ENCODE data around the gene RPL7L1.
"Not testable (repeated sequence)": the region's sequence is repeated elsewhere in the genome, so short reads cannot be mapped to it uniquely, and the experiment has no call there.

Gene RPL7L1

GRCh38 chr6:42894041-42894828 is 14.8 kb downstream of the RPL7L1 start:
- H3K36me3 ChIP-seq (ENCODE audit: control insufficient read depth, insufficient read depth, low read length); H3K4me1 ChIP-seq (ENCODE audit: control insufficient read depth, insufficient read depth, low read length); H3K27me3 ChIP-seq (ENCODE audit: control insufficient read depth, insufficient read depth, low read length); H3K9ac ChIP-seq (ENCODE audit: low read depth, low read length); H3K9me3 ChIP-seq (ENCODE audit: control insufficient read depth, insufficient read depth, low read length); H3K4me3 ChIP-seq (ENCODE audit: low read depth, low read length): not testable (repeated sequence)

GRCh38 chr6:42896178-42896719 is 16.8 kb downstream of the RPL7L1 start:
- Histone ChIP-seq H3K27me3 (ENCODE audit: control insufficient read depth, insufficient read depth, low read length) (no peaks in the 10 kb centered on the region), H3K9me3 (ENCODE audit: control insufficient read depth, insufficient read depth, low read length) (no peaks in the 10 kb centered on the region), H3K36me3 (ENCODE audit: control insufficient read depth, insufficient read depth, low read length) (no peaks in the 10 kb centered on the region), H3K9ac (ENCODE audit: low read depth, low read length) (no peak overlapping the region), H3K4me3 (ENCODE audit: low read depth, low read length) (no peak overlapping the region), H3K4me1 (ENCODE audit: control insufficient read depth, insufficient read depth, low read length) (peaks cover 8% of the 10 kb centered on the region)

GRCh38 chr6:42898891-42899361 is 19.5 kb downstream of the RPL7L1 start:
- Histone ChIP-seq H3K36me3 (ENCODE audit: control insufficient read depth, insufficient read depth, low read length) (no peaks in the 10 kb centered on the region), H3K9me3 (ENCODE audit: control insufficient read depth, insufficient read depth, low read length) (no peaks in the 10 kb centered on the region), H3K4me1 (ENCODE audit: control insufficient read depth, insufficient read depth, low read length) (peaks cover 9% of the 10 kb centered on the region), H3K4me3 (ENCODE audit: low read depth, low read length) (no peak overlapping the region), H3K27me3 (ENCODE audit: control insufficient read depth, insufficient read depth, low read length) (no peaks in the 10 kb centered on the region), H3K9ac (ENCODE audit: low read depth, low read length) (no peak overlapping the region)

- no peak overlapping the region for H3K4me3 ChIP-seq (ENCODE audit: low read depth, low read length)
- H3K36me3 ChIP-seq (ENCODE audit: control insufficient read depth, insufficient read depth, low read length), result no peaks in the 10 kb centered on the region
- H3K27me3 ChIP-seq (ENCODE audit: control insufficient read depth, insufficient read depth, low read length), result no peaks in the 10 kb centered on the region
- no peaks in the 10 kb centered on the region for H3K9me3 ChIP-seq (ENCODE audit: control insufficient read depth, insufficient read depth, low read length)
- peaks cover 9% of the 10 kb centered on the region for H3K4me1 ChIP-seq (ENCODE audit: control insufficient read depth, insufficient read depth, low read length)
- no peak overlapping the region for H3K9ac ChIP-seq (ENCODE audit: low read depth, low read length)
These were observed 20.5 kb downstream of the RPL7L1 start for GRCh38 chr6:42899871-42900270.

- Histone ChIP-seq H3K36me3 (ENCODE audit: control insufficient read depth, insufficient read depth, low read length) (no peaks in the 10 kb centered on the region), H3K9me3 (ENCODE audit: control insufficient read depth, insufficient read depth, low read length) (no peaks in the 10 kb centered on the region), H3K4me1 (ENCODE audit: control insufficient read depth, insufficient read depth, low read length) (peaks cover 9% of the 10 kb centered on the region), H3K9ac (ENCODE audit: low read depth, low read length) (no peak overlapping the region), H3K4me3 (ENCODE audit: low read depth, low read length) (peak overlapping the region; percentile 16), H3K27me3 (ENCODE audit: control insufficient read depth, insufficient read depth, low read length) (no peaks in the 10 kb centered on the region)
These were observed 22.1 kb downstream of the RPL7L1 start for GRCh38 chr6:42901538-42901957.

- not testable (repeated sequence) for H3K9ac ChIP-seq (ENCODE audit: low read depth, low read length); H3K4me3 ChIP-seq (ENCODE audit: low read depth, low read length)
These were observed 23.2 kb downstream of the RPL7L1 start for GRCh38 chr6:42902429-42903263.

GRCh38 chr6:42904467-42904866 is 25.1 kb downstream of the RPL7L1 start:
- Histone ChIP-seq H3K27me3 (ENCODE audit: control insufficient read depth, insufficient read depth, low read length) (no peaks in the 10 kb centered on the region), H3K36me3 (ENCODE audit: control insufficient read depth, insufficient read depth, low read length) (no peaks in the 10 kb centered on the region)

More at GRCh38 chr6:42902429-42903263, 23.2 kb downstream of the RPL7L1 start:
- not testable (repeated sequence) for H3K4me1 ChIP-seq (ENCODE audit: control insufficient read depth, insufficient read depth, low read length); H3K9me3 ChIP-seq (ENCODE audit: control insufficient read depth, insufficient read depth, low read length); H3K27me3 ChIP-seq (ENCODE audit: control insufficient read depth, insufficient read depth, low read length); H3K36me3 ChIP-seq (ENCODE audit: control insufficient read depth, insufficient read depth, low read length)

GRCh38 chr6:42907336-42907735 is 27.9 kb downstream of the RPL7L1 start:
- H3K9me3 ChIP-seq (ENCODE audit: control insufficient read depth, insufficient read depth, low read length), result no peaks in the 10 kb centered on the region
- H3K27me3 ChIP-seq (ENCODE audit: control insufficient read depth, insufficient read depth, low read length), result no peaks in the 10 kb centered on the region
- H3K4me3 ChIP-seq (ENCODE audit: low read depth, low read length), result no peak overlapping the region
- peak overlapping the region; percentile 37 for H3K9ac ChIP-seq (ENCODE audit: low read depth, low read length)
- H3K4me1 ChIP-seq (ENCODE audit: control insufficient read depth, insufficient read depth, low read length), result no peaks in the 10 kb centered on the region
- no peaks in the 10 kb centered on the region for H3K36me3 ChIP-seq (ENCODE audit: control insufficient read depth, insufficient read depth, low read length)

More at GRCh38 chr6:42904467-42904866, 25.1 kb downstream of the RPL7L1 start:
- Histone ChIP-seq H3K9me3 (ENCODE audit: control insufficient read depth, insufficient read depth, low read length) (no peaks in the 10 kb centered on the region), H3K9ac (ENCODE audit: low read depth, low read length) (no peak overlapping the region), H3K4me1 (ENCODE audit: control insufficient read depth, insufficient read depth, low read length) (peaks cover 2% of the 10 kb centered on the region), H3K4me3 (ENCODE audit: low read depth, low read length) (no peak overlapping the region)

GRCh38 chr6:42909835-42910234 is 30.4 kb downstream of the RPL7L1 start:
- no peaks in the 10 kb centered on the region for H3K4me1 ChIP-seq (ENCODE audit: control insufficient read depth, insufficient read depth, low read length)
- no peaks in the 10 kb centered on the region for H3K27me3 ChIP-seq (ENCODE audit: control insufficient read depth, insufficient read depth, low read length)
- no peaks in the 10 kb centered on the region for H3K36me3 ChIP-seq (ENCODE audit: control insufficient read depth, insufficient read depth, low read length)
- H3K9ac ChIP-seq (ENCODE audit: low read depth, low read length), result no peak overlapping the region
- no peak overlapping the region for H3K4me3 ChIP-seq (ENCODE audit: low read depth, low read length)
- no peaks in the 10 kb centered on the region for H3K9me3 ChIP-seq (ENCODE audit: control insufficient read depth, insufficient read depth, low read length)

GRCh38 chr6:42911171-42912021 is 32.0 kb downstream of the RPL7L1 start:
- Histone ChIP-seq H3K4me3 (ENCODE audit: low read depth, low read length) (peak overlapping the region; percentile 91), H3K27me3 (ENCODE audit: control insufficient read depth, insufficient read depth, low read length) (no peaks in the 10 kb centered on the region), H3K36me3 (ENCODE audit: control insufficient read depth, insufficient read depth, low read length) (no peaks in the 10 kb centered on the region), H3K9me3 (ENCODE audit: control insufficient read depth, insufficient read depth, low read length) (no peaks in the 10 kb centered on the region), H3K9ac (ENCODE audit: low read depth, low read length) (peak overlapping the region; percentile 79), H3K4me1 (ENCODE audit: control insufficient read depth, insufficient read depth, low read length) (no peaks in the 10 kb centered on the region)

GRCh38 chr6:42914546-42914945 is 35.1 kb downstream of the RPL7L1 start:
- H3K9ac ChIP-seq (ENCODE audit: low read depth, low read length), result no peak overlapping the region
- no peaks in the 10 kb centered on the region for H3K27me3 ChIP-seq (ENCODE audit: control insufficient read depth, insufficient read depth, low read length)
- no peak overlapping the region for H3K4me3 ChIP-seq (ENCODE audit: low read depth, low read length)
- no peaks in the 10 kb centered on the region for H3K4me1 ChIP-seq (ENCODE audit: control insufficient read depth, insufficient read depth, low read length)
- no peaks in the 10 kb centered on the region for H3K36me3 ChIP-seq (ENCODE audit: control insufficient read depth, insufficient read depth, low read length)
- H3K9me3 ChIP-seq (ENCODE audit: control insufficient read depth, insufficient read depth, low read length), result no peaks in the 10 kb centered on the region

Measured in iPS-15b (cell line).